HG03565 (cell line): ENCODE measurements around the gene DDAH1.
A peak's percentile ranks its signal among the peaks of the same experiment; 100 is the strongest.

Source experiments
- ATAC-seq: cut with Tn5 transposase; IDR thresholded peaks from one replicate; pipeline ENCODE4 v1.9.1; 2021; ENCODE audit warnings: mild to moderate bottlenecking, moderate library complexity; ENCODE audit not compliant: unreplicated experiment

The DDAH1 gene

DNA sequence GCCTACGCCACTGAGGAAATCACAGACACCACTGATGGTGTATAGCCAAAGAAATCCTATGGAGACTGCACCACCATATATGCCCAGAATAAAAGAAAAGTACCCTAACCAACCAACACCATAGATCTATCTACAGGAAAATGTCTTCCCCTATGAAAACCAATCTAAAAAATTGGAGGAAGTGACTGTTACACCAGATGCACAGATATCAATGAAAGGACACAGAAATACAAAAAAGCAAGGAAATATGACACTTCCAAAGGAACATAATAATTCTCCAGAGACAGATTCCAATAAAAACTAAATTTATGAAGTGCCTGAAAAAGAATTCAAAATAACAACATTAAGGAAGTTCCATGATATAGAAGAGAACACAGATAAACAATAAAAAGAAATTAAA lies 131.8 kb downstream of the DDAH1 start:
- no peak for ATAC-seq

DNA sequence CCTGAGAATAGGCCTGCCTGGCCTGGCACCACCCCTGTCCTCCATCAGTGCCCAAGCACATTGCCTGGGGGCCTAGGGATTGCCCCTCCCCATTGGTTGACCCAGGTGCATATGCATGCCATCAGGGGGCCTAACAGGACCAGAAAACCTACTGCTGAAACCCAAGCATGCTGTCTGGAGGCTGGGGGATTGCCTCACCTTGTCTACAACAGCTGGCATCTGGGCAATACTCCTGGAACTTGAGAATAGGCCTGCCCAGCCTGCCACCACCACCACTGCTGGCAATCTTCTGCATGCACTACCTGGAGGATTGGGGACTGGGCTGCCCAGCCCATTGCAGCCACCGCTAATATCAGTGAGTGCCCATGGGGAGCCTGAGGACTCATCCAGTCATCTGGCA lies 132.4 kb downstream of the DDAH1 start:
- ATAC-seq = no peak

DNA sequence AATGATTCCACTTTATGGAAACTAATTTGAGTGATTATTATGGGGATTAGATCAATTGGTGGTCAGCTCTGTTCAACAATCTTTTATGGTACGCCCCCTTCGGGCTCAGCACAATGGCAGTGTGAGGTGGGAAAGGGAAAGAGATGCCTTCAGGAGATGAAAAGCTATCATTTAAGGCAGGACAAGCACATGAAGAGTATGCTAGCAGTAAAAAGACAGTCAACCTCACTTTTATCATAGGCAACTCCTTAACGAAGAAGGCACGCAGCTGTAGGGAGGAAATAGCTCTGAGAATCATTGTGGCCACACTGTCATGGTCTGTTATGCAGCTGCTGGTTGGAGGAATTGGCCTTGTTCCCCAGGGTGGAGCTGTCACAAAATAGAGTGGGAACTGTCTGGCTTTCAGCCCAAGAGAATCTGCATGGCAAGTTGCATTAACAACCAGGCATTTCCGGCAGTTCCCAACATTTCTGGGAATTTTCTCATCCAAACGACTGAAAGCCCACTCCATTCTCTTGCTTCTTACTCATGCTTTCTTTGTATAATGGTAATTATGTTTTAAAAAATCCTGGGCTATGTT lies 134.2 kb downstream of the DDAH1 start:
- peak; percentile 68 for ATAC-seq

DNA sequence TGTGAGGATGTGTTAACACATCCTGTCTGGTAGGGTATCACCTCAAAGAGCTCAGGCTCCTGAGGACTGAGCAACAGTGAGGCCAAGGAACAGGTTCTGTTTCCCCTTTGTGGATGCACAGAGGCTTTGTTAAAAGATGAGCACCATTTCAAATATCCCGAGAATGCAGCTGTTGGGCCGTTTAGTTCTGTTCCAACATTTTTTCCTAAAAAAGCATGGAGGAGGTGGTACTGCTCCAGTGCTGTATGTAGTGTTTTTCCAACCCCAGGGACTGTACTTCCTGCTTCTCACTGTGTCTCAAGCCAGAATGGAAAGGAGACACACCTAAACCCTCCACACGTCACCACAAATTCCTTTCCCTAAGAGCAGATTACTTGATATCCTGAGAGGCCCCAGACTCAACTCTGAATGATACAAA lies 134.7 kb downstream of the DDAH1 start:
- no peak for ATAC-seq

DNA sequence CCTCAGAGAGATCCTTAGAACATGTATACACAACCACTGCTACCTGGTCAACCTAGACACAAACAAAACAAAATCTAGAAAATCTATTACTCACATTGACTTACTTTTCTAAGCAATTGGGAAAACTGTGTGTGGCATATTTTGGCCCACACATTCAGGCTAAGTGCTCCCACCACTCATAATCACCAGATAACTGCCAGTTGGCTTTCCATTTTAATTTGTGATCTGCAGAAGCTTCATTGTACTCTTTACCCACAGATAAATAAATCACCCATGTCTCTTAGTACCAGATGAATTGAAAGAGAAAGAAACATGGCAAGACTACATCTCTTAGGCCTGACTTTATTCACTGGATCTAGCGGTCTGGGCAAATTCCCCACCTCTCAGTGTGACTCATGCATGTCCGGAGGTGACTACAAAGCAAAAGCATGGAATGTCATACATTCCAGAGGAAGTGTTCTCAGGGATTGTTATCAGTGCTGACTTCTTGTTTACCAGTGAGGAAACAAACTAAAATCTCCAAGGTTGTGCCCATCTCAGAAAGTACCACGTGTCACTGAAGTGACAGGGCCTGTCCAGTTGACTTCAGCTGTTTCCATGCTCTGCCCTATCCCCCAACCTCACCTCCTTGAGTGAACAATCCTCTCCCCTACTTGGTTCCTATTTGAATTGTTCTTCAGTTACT lies 136.1 kb downstream of the DDAH1 start:
- no peak for ATAC-seq

DNA sequence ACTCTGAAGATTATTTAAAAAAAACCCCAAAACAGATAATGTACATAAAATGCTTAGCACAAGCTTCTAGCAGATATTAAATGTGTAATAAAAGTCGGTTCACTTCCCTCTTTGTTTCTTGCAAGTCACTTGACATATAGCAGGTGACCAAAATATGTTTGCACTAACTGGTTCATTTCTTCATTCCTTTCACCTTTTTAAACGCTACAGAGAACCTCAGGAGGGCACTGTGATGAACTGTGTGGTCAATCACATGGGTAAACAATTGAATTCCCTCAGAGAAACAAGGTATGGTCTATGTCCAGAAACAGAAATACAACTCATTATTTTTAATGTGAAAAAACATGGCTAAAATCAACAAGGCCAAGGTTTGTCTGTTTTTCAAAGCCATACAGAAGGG lies 137.2 kb downstream of the DDAH1 start:
- ATAC-seq = no peak

DNA sequence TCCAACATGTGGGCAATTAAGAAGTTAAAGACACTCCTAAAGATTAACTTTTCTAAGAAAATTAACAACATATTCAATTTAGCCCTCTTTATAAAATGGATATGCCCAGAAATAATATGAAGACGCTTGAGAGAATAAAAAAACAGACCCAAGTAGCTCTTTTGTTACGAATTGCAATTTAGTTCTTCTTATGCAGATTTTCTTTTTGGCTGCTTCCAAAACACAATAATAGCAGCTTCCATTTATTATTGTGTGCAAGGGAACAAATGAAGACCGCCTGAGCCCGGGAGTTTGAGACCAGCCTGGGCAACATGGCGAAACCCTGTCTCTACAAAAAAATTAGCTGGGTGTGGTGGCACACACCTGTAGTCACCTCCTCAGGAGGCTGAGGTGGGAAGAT lies 138.1 kb downstream of the DDAH1 start:
- ATAC-seq = no peak

DNA sequence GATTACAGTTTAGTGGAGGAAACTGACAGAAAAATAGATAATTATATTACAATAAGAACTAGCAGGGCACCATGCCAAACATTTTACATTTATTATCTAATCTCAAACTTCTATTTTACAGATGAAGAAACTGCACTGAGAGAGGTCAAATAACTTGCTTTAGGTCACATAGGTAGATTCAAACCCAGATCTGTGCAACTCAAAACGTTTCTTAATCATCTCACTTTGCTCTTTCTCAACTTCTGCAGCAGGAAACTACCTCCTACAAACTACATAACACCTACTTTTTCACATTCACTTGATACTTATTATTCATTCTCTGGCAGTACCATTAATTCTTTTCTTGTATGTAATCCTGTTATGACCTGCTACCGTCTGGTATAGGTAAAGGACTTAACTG lies 138.6 kb downstream of the DDAH1 start:
- ATAC-seq = no peak

DNA sequence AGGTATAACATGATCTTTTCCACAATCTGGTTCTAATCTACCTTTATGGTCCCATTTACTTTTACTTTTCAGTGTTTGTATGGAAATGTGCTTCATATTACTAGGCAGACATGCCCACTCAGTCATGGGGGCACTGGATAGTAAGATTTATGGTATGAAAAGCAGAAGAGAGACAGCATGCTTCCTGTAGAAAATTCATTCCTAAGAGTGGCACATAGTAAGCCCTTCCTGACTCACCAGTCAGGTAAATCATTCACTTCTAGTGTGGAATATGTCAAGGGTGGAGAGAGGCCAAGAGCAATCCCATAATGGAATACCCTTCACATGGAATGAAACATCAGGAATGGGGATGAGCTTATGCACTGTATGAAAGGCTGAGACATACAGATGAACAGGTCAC lies 139.0 kb downstream of the DDAH1 start:
- ATAC-seq = no peak

DNA sequence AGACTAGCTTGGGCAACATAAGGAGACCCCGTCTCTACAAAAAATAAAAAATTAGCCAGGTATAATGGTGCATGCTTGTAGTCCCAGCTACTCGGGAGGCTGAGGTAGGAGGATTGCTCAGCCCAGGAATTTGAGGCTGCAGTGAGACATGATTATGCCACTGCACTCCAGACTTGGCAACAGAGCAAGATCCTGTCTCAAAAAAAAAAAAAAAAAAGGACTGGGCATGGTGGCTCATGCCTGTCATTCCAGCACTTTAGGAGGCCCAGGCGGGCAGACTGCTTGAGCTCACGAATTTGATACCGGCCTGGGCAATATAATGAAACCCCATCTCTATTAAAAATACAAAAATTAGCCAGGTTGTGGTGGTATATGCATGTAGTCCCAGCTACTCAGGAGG lies 141.2 kb downstream of the DDAH1 start:
- no peak for ATAC-seq

DNA sequence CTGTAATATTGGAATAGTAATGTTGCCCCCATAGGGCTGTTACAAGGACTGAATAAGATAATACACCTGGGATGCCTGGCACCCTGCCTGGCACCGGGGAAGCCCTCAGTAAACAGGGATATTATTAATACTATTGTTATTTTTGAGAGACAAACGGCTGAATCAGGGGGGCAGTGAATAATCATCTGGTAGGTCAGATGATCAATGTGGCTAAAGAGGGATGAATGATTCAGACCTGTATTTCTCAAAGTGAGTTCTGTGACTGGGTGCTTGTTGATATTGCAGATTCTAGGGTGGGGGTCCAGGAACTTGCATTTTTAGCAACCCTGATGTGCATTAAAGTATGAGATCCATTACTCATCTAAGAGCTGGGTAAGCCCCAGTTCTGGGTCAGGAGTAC lies 142.3 kb downstream of the DDAH1 start:
- ATAC-seq = no peak

DNA sequence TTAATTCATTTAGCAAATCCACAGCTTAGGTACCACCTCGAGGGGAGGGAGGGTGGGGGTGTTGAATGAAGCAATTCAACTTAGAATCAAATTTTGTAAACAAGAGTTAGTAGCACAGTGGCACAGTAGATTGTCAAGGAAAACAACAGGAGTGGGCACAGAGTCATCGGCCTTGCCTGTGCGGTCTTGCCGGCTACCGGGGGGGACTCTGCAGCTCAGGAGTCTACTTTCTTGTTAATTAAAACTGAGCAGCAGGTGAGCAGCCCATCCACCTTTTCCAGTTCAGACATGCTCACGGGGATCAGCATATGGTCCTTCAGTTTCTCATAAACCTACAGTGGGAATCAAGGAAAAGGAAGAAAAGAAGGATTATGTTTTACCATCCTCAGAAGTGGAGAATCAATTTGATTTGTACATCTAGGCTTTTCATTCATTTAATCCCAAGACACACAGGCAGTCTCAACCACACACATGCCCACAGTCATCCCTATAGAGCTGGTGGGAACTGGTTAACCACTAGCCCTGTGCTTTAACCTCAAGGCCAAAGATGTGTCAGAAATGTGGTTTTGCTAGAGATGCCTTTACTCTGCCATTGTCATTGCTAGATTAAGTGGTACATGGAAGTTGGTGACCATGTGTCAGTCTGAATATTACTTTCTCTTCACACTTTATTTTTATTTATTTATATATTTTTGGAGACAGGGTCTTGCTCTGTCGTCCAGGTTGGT lies 143.6 kb downstream of the DDAH1 start:
- peak; percentile 80 for ATAC-seq

DNA sequence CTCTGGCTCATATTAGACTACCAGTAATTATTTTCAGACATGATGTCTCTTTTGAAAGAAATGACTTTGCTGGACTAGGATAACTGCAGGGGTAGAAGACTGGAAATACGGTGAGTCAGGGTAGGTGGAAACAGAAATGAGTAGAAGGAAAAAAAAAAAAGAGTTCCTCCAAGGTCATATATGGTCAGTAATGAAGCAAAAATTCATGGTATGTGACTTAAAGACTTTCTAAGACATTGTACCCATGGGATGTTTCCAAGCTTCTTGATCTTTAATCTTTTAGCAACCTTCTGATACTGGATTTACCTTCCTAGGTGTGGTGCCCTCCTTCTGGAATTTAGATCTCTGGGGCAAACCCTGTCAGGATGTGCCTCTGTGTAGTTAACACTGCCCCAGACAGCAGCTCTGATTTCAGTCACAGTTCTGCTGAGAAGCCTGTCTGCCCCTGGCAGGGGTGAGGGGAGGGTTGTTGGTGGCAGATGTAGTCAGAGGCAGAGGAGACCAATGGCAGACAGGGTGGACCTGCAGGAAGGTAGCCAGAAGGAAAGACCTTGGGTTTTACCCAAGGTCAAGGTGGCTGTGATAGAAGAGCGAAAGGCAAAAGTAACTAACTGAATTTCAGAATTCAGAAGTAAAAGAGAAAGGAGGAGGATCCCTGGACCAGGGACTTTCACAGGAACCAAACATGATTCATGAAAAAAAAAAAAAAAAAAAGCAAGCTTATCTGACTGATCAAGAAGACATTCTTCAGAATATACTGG lies 144.4 kb downstream of the DDAH1 start:
- ATAC-seq = no peak

DNA sequence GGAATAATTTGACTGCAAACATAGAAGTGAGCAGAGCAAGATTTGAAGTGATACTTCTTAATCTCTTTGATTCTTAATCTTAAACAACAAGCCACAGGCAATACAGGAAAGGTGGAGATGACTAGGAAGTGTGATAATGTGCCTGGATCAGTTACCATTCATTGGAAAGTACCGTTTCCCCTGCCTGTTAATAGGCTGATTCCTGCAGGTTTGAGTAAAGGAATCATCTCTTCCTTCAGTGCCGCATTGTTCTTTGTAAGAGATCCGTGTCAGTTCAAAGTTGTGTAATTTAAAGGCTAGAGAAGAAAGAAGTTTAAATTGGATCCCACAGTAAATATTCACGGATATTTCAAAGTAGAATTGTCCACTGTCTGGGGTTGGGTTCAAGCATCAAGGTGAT lies 145.0 kb downstream of the DDAH1 start:
- no peak for ATAC-seq

DNA sequence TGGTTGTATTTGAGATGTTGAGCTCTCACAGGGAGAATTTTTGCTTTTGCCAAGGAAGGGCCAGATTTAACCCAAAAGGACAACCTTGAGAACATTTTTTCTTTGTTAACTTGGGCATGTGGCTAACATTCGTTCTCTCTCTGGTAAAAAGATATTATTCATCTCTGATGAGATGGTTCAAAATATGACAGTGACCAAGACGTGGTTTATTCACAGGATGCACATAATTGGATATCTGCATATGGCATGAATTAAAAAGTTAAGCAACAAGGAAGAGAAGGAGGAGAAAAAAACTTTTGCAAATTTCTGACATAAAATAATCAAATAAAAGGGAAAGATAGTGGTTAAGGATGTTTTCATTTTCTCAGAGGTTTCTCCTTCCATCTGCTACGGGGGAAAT lies 145.5 kb downstream of the DDAH1 start:
- ATAC-seq = no peak

DNA sequence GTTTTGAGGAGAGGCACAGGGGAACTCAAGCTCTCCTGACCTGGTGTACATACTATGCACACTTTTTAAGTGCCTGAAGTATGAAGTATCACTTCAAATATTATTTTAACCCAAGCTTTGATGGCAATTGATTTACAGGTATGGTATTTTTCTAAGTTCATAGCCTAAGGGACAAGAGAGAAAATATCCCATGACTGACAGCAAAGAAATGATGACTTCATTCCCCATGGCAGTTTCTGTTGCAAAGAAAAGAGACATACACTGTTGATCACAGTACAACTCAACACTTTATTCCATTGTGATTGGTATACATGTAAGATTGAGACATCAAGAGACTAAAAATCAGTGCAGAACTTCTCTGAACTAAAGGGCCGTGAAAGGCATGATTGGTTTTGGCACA lies 146.7 kb downstream of the DDAH1 start:
- no peak for ATAC-seq

DNA sequence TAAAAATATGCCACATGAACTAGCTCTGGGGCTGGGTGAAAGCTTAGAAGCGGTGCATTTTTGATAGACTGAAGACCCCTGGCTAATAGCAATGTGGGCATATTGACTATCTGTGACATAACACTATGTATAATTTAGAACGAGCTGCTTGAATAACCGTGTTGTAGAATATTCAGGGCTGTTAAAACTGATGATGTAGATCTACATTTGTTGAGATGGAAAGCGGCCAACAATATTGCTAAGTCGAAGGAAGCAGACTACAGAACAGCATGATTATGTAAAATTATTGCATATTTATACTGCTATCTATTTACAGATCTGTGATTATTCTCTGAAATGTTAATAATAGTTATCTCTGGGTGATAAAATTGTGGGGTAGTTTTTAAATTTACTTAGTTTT lies 147.4 kb downstream of the DDAH1 start:
- ATAC-seq = no peak

DNA sequence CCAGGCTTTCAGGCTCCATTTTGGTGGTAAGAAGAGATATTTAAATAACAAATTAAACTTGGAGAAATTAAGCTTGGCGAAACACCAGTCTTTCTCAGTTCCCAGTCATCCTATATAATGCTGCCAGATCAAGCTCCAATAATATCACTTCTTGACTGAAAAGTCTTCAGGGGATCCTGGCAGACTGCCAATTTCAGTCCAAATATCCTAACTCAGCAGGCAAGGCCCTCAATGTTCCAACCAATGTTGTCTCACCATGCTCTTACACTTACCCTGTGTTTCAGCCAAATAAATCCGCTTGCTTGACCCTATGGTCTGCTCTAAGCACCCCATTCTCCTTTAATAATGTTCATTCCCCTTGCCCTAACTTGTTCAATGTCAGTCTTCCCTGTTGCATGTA lies 148.6 kb downstream of the DDAH1 start:
- ATAC-seq = no peak

DNA sequence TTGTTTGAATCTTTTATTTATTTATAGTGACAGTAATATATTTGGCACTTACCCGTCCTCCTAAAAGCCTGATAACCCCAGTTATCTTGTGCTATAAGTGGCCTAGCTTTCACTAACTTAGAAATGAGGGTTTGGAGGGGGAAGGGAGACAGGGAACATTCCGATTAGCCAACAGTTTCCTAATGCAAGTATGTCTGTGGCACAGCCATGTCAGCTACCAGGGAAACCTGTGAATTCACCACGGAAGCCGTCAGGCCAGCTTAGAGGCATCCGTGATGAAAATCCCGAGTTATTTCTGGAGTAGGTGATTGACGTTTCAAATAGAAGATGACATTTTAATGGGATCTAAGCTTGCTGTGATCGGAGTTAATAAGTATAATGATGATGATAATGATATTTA lies 149.2 kb downstream of the DDAH1 start:
- no peak for ATAC-seq

DNA sequence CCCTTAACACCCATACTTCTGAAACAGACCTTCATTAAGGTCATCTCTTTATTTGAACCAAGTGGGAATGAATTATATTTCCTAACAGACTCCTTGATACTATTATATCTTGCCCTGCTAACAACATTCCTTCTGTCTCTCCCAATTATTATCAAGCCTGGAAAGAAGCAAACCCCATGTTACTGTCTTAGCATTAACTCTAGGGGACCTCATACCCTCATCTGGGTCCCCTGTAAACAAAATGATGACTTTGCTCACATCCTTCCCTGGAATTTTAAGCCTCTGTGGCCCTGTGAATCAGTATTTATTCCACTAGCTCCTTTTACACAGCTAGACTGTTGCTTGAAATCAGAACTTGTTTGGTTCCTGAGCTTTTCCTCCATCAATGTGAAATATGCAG lies 150.2 kb downstream of the DDAH1 start:
- no peak for ATAC-seq

DNA sequence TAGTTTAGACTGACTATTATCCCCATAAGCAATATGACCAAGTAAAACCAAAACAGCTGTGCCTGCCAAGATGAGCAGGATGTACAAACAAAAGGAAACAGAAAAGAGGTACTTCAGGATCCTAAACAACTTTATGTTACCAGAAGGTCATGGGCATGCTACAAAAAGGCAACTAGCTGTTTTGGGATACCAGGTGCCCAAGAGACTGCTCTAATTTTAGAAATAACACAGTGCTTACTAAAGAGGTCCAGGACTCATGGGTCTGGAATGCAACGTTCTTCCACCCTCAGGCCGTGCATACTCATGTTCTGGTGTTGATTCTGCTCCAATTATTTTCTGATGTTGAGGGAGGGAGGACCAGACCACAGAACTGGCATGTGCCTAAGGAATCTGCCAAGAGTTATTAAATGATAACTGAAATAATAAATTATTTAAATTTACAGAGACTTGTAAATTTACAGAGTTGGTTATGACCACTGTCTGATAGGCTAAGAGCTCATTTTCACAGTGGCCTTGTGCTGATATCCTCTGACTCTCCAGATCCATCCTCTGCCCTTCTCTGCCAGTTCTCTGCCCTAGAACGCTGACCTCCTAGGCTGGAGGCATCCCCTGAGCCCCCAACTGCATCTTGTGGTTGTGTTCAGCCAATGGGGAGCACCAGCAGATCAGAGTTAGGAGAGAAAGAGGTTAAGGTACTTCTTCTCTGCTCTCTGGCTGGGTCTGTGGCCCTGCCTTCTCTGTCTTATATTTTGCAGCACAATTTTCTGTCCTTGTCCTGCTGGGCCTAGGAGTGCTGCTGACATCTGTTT lies 150.9 kb downstream of the DDAH1 start:
- ATAC-seq = no peak
